ENCODE measurements around the gene MYH9. TPM values are rescaled to one million over a fixed set of nuclear protein-coding genes. Genes with fewer than 3 reads are reported as not detected.

MYH9 gene
- total RNA-seq, 1 donor from 2014 or later, result 277 TPM

- DNase-seq (ENCODE audit: extremely low spot score, unreplicated experiment), result no peak
- TF ChIP-seq, protein P1, sequence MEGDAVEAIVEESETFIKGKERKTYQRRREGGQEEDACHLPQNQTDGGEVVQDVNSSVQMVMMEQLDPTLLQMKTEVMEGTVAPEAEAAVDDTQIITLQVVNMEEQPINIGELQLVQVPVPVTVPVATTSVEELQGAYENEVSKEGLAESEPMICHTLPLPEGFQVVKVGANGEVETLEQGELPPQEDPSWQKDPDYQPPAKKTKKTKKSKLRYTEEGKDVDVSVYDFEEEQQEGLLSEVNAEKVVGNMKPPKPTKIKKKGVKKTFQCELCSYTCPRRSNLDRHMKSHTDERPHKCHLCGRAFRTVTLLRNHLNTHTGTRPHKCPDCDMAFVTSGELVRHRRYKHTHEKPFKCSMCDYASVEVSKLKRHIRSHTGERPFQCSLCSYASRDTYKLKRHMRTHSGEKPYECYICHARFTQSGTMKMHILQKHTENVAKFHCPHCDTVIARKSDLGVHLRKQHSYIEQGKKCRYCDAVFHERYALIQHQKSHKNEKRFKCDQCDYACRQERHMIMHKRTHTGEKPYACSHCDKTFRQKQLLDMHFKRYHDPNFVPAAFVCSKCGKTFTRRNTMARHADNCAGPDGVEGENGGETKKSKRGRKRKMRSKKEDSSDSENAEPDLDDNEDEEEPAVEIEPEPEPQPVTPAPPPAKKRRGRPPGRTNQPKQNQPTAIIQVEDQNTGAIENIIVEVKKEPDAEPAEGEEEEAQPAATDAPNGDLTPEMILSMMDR (conservative IDR thresholded peaks at IDR 0.05), result no peak
- peak overlapping the region; percentile 92 for H3K4me3 Mint-ChIP-seq
- no peaks in the 10 kb centered on the region for H3K9me3 Mint-ChIP-seq
- no peaks in the 10 kb centered on the region for H3K36me3 Mint-ChIP-seq
- H3K27ac Mint-ChIP-seq, result peak overlapping the region; percentile 95
- H3K4me1 Mint-ChIP-seq (ENCODE audit: unreplicated experiment), result peaks cover 16% of the 10 kb centered on the region
- H3K27me3 Mint-ChIP-seq, result no peaks in the 10 kb centered on the region
Measured at GRCh38 chr22:36409056-36409455, 21.3 kb upstream of the MYH9 start.

DNA sequence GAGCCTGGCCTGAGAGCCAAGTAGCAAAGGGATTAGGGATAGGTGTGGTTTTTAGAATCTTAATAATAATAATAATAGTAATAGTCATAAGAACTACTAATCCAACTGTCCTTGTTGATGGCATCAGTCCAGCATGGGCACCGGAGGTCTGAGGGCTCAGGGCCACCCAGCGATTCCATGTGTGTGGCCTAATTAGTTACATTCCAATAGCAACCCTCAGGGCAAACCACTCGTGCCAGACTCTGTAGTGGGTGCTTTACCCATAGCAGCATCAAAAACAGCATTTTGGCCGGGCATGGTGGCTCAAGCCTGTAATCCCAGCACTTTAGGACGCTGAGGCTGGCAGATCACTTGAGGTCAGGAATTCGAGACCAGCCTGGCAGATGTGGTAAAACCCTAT is 19.0 kb upstream of the MYH9 start:
- H3K4me3 Mint-ChIP-seq, result no peak overlapping the region
- H3K36me3 Mint-ChIP-seq, result no peaks in the 10 kb centered on the region
- DNase-seq (ENCODE audit: extremely low spot score, unreplicated experiment), result no peak
- H3K9me3 Mint-ChIP-seq, result no peaks in the 10 kb centered on the region
- no peak overlapping the region for H3K27ac Mint-ChIP-seq
- H3K27me3 Mint-ChIP-seq, result no peaks in the 10 kb centered on the region
- H3K4me1 Mint-ChIP-seq (ENCODE audit: unreplicated experiment), result peaks cover 16% of the 10 kb centered on the region
- TF ChIP-seq, protein P1 (conservative IDR thresholded peaks at IDR 0.05), result no peak

GRCh38 chr22:36405671-36406538 is 18.1 kb upstream of the MYH9 start:
- Mint-ChIP-seq H3K36me3 (no peaks in the 10 kb centered on the region), H3K4me3 (no peak overlapping the region), H3K27me3 (no peaks in the 10 kb centered on the region), H3K4me1 (ENCODE audit: unreplicated experiment) (peaks cover 16% of the 10 kb centered on the region), H3K9me3 (no peaks in the 10 kb centered on the region), H3K27ac (no peak overlapping the region)
- TF ChIP-seq, protein P1 (conservative IDR thresholded peaks at IDR 0.05), result no peak
- no peak for DNase-seq (ENCODE audit: extremely low spot score, unreplicated experiment)

GRCh38 chr22:36405221-36405661 is 17.5 kb upstream of the MYH9 start:
- Mint-ChIP-seq H3K36me3 (no peaks in the 10 kb centered on the region), H3K27me3 (no peaks in the 10 kb centered on the region), H3K4me3 (no peak overlapping the region), H3K27ac (no peak overlapping the region), H3K4me1 (ENCODE audit: unreplicated experiment) (peaks cover 10% of the 10 kb centered on the region), H3K9me3 (no peaks in the 10 kb centered on the region)
- TF ChIP-seq, protein P1 (conservative IDR thresholded peaks at IDR 0.05), result no peak
- no peak for DNase-seq (ENCODE audit: extremely low spot score, unreplicated experiment)

GRCh38 chr22:36404446-36404845 is 16.7 kb upstream of the MYH9 start:
- Mint-ChIP-seq H3K27ac (no peak overlapping the region), H3K27me3 (no peaks in the 10 kb centered on the region), H3K4me1 (ENCODE audit: unreplicated experiment) (peaks cover 7% of the 10 kb centered on the region), H3K4me3 (no peak overlapping the region), H3K9me3 (no peaks in the 10 kb centered on the region), H3K36me3 (no peaks in the 10 kb centered on the region)
- DNase-seq (ENCODE audit: extremely low spot score, unreplicated experiment), result no peak
- TF ChIP-seq, protein P1 (conservative IDR thresholded peaks at IDR 0.05), result no peak

Data from type B pancreatic cell (in vitro differentiated cells).